Inflammatory macrophage (primary cell): Measurements from ENCODE around the gene WDR19.
"Not testable (repeated sequence)": the region's sequence is repeated elsewhere in the genome, so short reads cannot be mapped to it uniquely, and the experiment has no call there.

Source experiments
- DNase-seq, 2 donors: peaks; one replicate each; pipeline ENCODE4 v3.0.0-alpha.2; 2020 to 2022
- total RNA-seq, 18 experiments: gene quantifications; one replicate each; lab custom pipeline; 2026; ENCODE audit warnings: mixed read lengths in 6 of 18, inconsistent platforms in 2 of 18; lab: John Stamatoyannopoulos, UW

The WDR19 gene
- 3.6 to 18.2 (median 10.7) reads per million in 18 experiments for total RNA-seq

GRCh38 chr4:39181905-39182638 is at the start of gene WDR19:
Gene WDR19, plus strand, starts transcription at chr4:39182529. Its CDS starts 29 bp downstream, at chr4:39182558.
- peak; percentile 100 for DNase-seq

- DNase-seq, result no peak
These were observed 48.7 kb upstream of the WDR19 start for GRCh38 chr4:39133623-39134022.

- no peak for DNase-seq
These were observed 47.5 kb upstream of the WDR19 start for GRCh38 chr4:39134683-39135306.

- DNase-seq, result not testable (repeated sequence)
These were observed 44.1 kb upstream of the WDR19 start for GRCh38 chr4:39138227-39138626.

GRCh38 chr4:39146211-39146610 is 36.1 kb upstream of the WDR19 start:
- no peak for DNase-seq

- DNase-seq, result no peak
These were observed 28.3 kb upstream of the WDR19 start for GRCh38 chr4:39154009-39154408.

- DNase-seq, result no peak
These were observed 24.8 kb upstream of the WDR19 start for GRCh38 chr4:39157520-39157919.

GRCh38 chr4:39166177-39166576 is 16.2 kb upstream of the WDR19 start:
- no peak for DNase-seq

- DNase-seq, result no peak
These were observed 15.7 kb upstream of the WDR19 start for GRCh38 chr4:39166669-39167068.

GRCh38 chr4:39169426-39169825 is 12.9 kb upstream of the WDR19 start:
- no peak for DNase-seq

- peak in 1 of 2 donors; percentile 64 for DNase-seq
These were observed 12.0 kb upstream of the WDR19 start for GRCh38 chr4:39170301-39170700.

- no peak for DNase-seq
These were observed 3.6 kb upstream of the WDR19 start for GRCh38 chr4:39178706-39179105.

- no peak for DNase-seq
These were observed 2.6 kb upstream of the WDR19 start for GRCh38 chr4:39179681-39180080.

- not testable (repeated sequence) for DNase-seq
These were observed 1.7 kb upstream of the WDR19 start for GRCh38 chr4:39180629-39181028.

GRCh38 chr4:39181520-39181904 is 817 bp upstream of the WDR19 start:
- no peak for DNase-seq

GRCh38 chr4:39201963-39202362 is 19.6 kb downstream of the WDR19 start:
- DNase-seq, result no peak

- DNase-seq, result no peak
These were observed 22.2 kb downstream of the WDR19 start for GRCh38 chr4:39204543-39204942.

GRCh38 chr4:39205000-39205399 is 22.7 kb downstream of the WDR19 start:
- no peak for DNase-seq

- no peak for DNase-seq
These were observed 23.1 kb downstream of the WDR19 start for GRCh38 chr4:39205476-39205875.

GRCh38 chr4:39227906-39228305 is 45.6 kb downstream of the WDR19 start:
- DNase-seq, result no peak

GRCh38 chr4:39228377-39228776 is 46.0 kb downstream of the WDR19 start:
- no peak for DNase-seq

- DNase-seq, result no peak
These were observed 48.1 kb downstream of the WDR19 start for GRCh38 chr4:39230462-39230861.

- no peak for DNase-seq
These were observed 49.3 kb downstream of the WDR19 start for GRCh38 chr4:39231660-39232059.

GRCh38 chr4:39232100-39232499 is 49.8 kb downstream of the WDR19 start:
- DNase-seq, result no peak
